ENCODE data around the gene AKAP13.

The AKAP13 gene

DNA sequence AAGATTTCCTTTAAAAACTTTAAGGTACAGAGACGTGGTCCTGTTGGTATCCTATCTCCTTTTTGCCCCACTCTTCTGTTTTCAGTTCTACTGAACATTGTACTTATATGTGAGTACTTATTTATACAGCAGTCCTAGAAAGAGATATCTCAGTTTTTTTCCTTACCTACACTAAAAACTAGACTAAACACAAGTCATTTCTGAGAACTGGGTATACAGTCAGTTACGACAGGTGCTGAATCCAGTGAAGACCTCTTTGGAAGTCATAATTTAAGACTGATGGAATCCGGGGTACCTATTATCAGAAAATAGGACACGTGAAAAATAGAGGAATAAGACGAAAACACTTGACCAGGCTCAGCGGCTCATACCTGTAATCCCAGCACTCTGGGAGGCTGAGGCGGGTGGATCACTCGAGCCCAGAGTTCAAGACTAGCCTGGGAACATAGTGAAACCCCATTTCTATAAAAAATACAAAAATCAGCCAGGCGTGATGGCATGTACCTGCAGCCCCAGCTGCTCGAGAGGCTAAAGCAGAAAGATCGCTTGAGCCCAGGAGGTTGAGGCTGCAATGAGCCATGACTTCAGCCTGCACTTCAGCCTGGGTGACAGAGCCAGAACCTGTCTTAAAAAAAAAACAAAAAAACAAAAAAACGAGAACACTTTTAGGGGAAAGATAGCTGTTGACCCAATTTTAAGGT, 338.0 kb downstream of the AKAP13 start:
- H3K36me3 Mint-ChIP-seq (ENCODE audit: low read depth), result peaks cover 73% of the 10 kb centered on the region
- no peak overlapping the region for H3K4me3 Mint-ChIP-seq
- DNase-seq, result no peak
- H3K27ac Mint-ChIP-seq, result peak overlapping the region; percentile 17
- peaks cover 7% of the 10 kb centered on the region for H3K4me1 Mint-ChIP-seq
- H3K27me3 Mint-ChIP-seq (ENCODE audit: low read depth, poor library complexity), result no peaks in the 10 kb centered on the region
- no peaks in the 10 kb centered on the region for H3K9me3 Mint-ChIP-seq
- TF ChIP-seq, protein P1, sequence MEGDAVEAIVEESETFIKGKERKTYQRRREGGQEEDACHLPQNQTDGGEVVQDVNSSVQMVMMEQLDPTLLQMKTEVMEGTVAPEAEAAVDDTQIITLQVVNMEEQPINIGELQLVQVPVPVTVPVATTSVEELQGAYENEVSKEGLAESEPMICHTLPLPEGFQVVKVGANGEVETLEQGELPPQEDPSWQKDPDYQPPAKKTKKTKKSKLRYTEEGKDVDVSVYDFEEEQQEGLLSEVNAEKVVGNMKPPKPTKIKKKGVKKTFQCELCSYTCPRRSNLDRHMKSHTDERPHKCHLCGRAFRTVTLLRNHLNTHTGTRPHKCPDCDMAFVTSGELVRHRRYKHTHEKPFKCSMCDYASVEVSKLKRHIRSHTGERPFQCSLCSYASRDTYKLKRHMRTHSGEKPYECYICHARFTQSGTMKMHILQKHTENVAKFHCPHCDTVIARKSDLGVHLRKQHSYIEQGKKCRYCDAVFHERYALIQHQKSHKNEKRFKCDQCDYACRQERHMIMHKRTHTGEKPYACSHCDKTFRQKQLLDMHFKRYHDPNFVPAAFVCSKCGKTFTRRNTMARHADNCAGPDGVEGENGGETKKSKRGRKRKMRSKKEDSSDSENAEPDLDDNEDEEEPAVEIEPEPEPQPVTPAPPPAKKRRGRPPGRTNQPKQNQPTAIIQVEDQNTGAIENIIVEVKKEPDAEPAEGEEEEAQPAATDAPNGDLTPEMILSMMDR (IDR thresholded peaks at IDR 0.05), result no peak

DNA sequence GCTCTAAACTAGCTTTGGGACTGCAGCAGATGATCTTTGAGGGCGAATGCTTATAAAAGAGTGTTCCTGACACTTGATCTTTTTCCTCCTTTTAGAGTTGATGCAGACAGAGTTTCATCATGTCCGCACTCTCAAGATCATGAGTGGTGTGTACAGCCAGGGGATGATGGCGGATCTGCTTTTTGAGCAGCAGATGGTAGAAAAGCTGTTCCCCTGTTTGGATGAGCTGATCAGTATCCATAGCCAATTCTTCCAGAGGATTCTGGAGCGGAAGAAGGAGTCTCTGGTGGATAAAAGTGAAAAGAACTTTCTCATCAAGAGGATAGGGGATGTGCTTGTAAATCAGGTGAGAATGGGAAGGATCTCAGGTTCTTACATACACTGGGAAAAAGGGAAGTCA, 338.6 kb downstream of the AKAP13 start:
- Mint-ChIP-seq H3K4me3 (no peak overlapping the region), H3K9me3 (no peaks in the 10 kb centered on the region), H3K36me3 (ENCODE audit: low read depth) (peaks cover 70% of the 10 kb centered on the region), H3K4me1 (peaks cover 7% of the 10 kb centered on the region), H3K27ac (peak overlapping the region; percentile 17), H3K27me3 (ENCODE audit: low read depth, poor library complexity) (no peaks in the 10 kb centered on the region)
- no peak for DNase-seq
- TF ChIP-seq, protein P1 (IDR thresholded peaks at IDR 0.05), result no peak

DNA sequence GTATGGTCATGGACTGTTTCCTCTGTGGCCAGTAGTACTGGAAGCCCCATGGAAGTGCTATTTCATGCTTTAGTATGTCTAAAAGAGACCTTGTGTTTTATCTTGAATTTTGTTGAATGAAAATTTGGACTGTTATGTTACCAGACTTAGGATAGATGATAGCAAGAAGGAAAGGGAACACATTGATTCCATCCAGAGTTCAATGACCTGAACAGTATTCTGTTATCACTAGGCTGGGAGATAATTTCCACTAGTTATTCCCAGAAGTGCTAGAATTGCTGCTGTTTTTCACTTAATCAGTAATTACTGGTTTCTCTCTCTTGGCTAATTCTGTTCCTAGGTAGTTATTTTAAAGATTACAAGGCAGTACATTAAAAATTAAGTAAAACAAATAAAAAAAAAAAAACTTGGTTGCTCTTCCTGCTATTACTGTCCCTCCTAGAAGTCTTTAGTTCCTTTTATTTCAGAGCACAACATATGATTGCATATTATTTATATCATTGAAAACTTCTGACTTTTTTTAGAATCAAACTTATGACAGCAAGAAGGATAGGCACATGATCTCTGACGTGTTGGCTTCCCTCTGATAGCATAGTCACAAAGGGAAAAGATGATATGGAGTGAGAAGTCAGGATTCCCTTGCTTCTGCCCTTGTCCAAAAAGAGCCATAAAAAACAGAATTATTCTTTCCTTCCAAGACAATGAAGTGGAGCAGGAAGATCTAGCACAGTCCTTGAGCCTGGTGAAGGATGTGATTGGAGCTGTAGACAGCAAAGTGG, 342.2 kb downstream of the AKAP13 start:
- no peaks in the 10 kb centered on the region for H3K9me3 Mint-ChIP-seq
- no peak for DNase-seq

DNA sequence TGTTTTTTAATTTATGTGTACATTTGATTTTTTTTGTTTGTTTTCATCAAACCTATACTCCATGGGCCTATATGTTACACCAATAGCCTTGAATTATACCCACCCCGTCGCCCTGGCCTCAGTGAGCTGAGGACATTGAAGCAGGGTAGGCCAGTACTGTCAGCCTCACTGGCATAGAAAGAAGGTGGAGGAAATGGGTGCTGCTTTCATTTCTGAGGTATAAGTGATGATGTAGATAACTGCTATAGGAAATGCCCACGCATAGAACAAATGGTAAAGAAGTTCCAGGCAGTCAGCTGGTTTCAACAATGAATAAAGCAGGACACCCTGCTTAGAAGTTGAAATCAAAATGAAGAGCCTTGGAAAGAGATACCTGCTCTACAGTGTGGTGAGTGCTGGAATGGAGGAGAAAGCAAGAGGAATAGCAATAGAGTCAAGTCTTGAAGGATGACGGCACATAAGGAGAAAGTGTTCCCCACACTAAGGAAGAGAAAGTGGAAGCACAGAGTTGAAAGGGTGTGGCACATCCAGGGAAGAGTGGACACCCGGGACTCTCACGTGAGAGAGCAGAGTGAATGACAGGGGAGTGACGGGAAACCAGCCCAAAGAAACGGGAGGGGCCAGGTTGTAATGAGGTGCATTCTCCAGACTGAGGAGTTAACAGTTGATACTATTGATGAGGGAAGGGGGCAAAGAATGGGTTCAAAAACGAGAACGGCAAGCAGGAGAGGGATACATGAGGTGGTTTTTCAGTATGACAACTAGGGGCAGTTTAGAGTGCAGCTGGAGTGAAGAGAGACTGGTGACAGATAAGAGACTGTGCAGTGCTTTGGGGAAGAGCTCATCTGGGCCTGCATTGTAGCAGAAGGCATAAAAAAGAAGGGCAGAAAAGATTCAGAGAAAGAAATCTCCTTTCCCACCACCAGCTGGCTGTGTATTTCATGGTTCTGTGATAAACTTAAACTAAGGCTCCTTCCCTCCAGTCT, 343.9 kb downstream of the AKAP13 start:
- no peak overlapping the region for H3K4me3 Mint-ChIP-seq
- H3K4me1 Mint-ChIP-seq, result no peaks in the 10 kb centered on the region
- H3K36me3 Mint-ChIP-seq (ENCODE audit: low read depth), result peaks cover 57% of the 10 kb centered on the region
- no peaks in the 10 kb centered on the region for H3K9me3 Mint-ChIP-seq
- H3K27ac Mint-ChIP-seq, result peak overlapping the region; percentile 60
- DNase-seq, result no peak
- H3K27me3 Mint-ChIP-seq (ENCODE audit: low read depth, poor library complexity), result no peaks in the 10 kb centered on the region
- TF ChIP-seq, protein P1 (IDR thresholded peaks at IDR 0.05), result no peak

More for the DNA sequence above, 342.2 kb downstream of the AKAP13 start:
- no peak overlapping the region for H3K4me3 Mint-ChIP-seq
- H3K4me1 Mint-ChIP-seq, result peaks cover 7% of the 10 kb centered on the region
- no peaks in the 10 kb centered on the region for H3K27me3 Mint-ChIP-seq (ENCODE audit: low read depth, poor library complexity)
- peaks cover 65% of the 10 kb centered on the region for H3K36me3 Mint-ChIP-seq (ENCODE audit: low read depth)
- TF ChIP-seq, protein P1 (IDR thresholded peaks at IDR 0.05), result no peak
- H3K27ac Mint-ChIP-seq, result no peak overlapping the region

DNA sequence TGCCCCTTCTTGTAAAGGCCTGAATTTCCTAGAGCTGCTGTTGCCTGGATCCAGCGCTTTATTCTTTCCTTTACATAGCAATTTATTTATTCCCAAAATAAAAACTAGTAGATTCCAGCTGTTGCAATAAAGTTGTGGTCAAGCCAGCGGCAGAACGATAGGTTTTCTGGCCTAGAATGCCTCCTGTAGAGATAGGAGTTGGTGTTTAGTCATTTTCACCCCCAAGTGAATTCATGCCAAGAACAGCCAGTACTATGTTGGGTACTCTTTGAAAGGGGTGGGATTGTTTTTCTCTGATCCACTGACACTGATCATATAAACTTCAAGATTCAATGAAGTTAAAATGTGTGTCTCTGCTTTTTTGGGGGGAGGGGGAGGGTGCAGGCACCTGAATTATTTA, 344.6 kb downstream of the AKAP13 start:
- H3K27me3 Mint-ChIP-seq (ENCODE audit: low read depth, poor library complexity), result no peaks in the 10 kb centered on the region
- no peaks in the 10 kb centered on the region for H3K9me3 Mint-ChIP-seq
- no peak overlapping the region for H3K27ac Mint-ChIP-seq
- no peak overlapping the region for H3K4me3 Mint-ChIP-seq
- TF ChIP-seq, protein P1 (IDR thresholded peaks at IDR 0.05), result no peak
- H3K36me3 Mint-ChIP-seq (ENCODE audit: low read depth), result peaks cover 62% of the 10 kb centered on the region
- no peaks in the 10 kb centered on the region for H3K4me1 Mint-ChIP-seq
- DNase-seq, result no peak

All from nephron progenitor cell (in vitro differentiated cells).